Vagina (tissue), 2 donors: ENCODE measurements around the gene MSH3. TPM values are rescaled to one million over a fixed set of nuclear protein-coding genes. Genes with fewer than 3 reads are reported as not detected.

Experiments
- DNase-seq, 2 donors: peaks; one replicate each; pipeline ENCODE4 v3.0.0-alpha.2; 2017; ENCODE audit errors: extremely low spot score in 2 of 2
- H3K27ac ChIP-seq: fragments of 200-600 bp; sonication (generic); one replicate; pipeline ENCODE4 v1.5.1; 2019
- H3K27me3 ChIP-seq: fragments of 200-600 bp; sonication (generic); one replicate; pipeline ENCODE4 v1.5.1; 2019
- H3K36me3 ChIP-seq, 2 donors: fragments of 200-600 bp; sonication (generic); one replicate each; pipeline ENCODE4 v1.5.1; 2017 to 2019
- H3K4me1 ChIP-seq: fragments of 200-600 bp; sonication (generic); one replicate; pipeline ENCODE4 v1.5.1; 2019
- H3K4me3 ChIP-seq, 2 donors: fragments of 200-600 bp; sonication (generic); 1 replicate in 1 of 2; 2 replicates in 1 of 2; pipeline ENCODE4 v1.5.1; 2016 to 2019
- H3K9me3 ChIP-seq: fragments of 200-600 bp; sonication (generic); one replicate; pipeline ENCODE4 v1.5.1; 2019
- CTCF ChIP-seq, 3 experiments: fragments of 450-650 bp in 2 of 3; fragments of 200-600 bp in 1 of 3; sonication (generic) in 1 of 3; IDR thresholded peaks; one replicate each; pipeline ENCODE4 v1.5.1; 2017 to 2019; ENCODE audit warnings: antibody characterized with exemption in 3 of 3, mild to moderate bottlenecking in 2 of 3, moderate library complexity in 2 of 3
- POLR2A ChIP-seq, 2 donors: fragments of 450-650 bp; IDR thresholded peaks; one replicate each; pipeline ENCODE4 v1.6.1; 2017; ENCODE audit warnings: antibody characterized with exemption in 2 of 2, mild to moderate bottlenecking in 2 of 2, moderate library complexity in 2 of 2
- POLR2AphosphoS5 ChIP-seq, 2 donors: sonication (generic); formaldehyde crosslinking; IDR thresholded peaks; one replicate each; pipeline ENCODE4 v1.9.0; 2017; ENCODE audit warnings: antibody characterized with exemption in 2 of 2, mild to moderate bottlenecking in 2 of 2, low read depth in 1 of 2; ENCODE audit not compliant: insufficient read depth in 1 of 2
- intact Hi-C: fragments of 100-400 bp; cut with DNase I; formaldehyde crosslinking; loops from one replicate; pipeline ENCODE4 v1.15.1; 2023
- total RNA-seq: library from RNA; depleted of rRNA; stranded (reverse); fragments of >200 nt; gene quantifications from one replicate; pipeline ENCODE4 v1.2.3, GENCODE V29; 2016

Gene MSH3
- total RNA-seq, 1 donor from 2014 or later = 30.0 TPM

DNA sequence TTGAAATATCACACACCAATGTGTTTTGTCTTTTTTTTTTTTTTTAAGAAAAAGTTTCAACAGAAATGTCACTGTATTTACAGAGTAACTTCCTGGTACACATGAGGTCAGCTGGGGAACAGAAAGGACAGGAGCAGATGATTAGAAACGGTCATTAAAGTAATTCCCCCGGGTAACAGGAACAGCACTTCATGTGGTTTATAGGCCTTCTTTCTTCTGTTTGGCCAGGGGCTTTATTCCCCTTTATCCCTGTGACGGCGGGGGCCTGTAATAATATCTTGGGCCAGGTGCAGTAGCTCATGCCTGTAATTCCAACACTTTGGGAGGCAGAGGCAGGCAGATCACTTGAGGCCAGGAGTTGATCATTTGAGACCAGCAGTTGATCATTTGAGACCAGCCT, 30.5 kb upstream of the MSH3 start:
- intact Hi-C loops = no loop called here
- Histone ChIP-seq H3K27ac (no peak overlapping the region), H3K4me1 (no peaks in the 10 kb centered on the region), H3K4me3 (no peak overlapping the region), H3K9me3 (no peaks in the 10 kb centered on the region), H3K36me3 (no peaks in the 10 kb centered on the region), H3K27me3 (no peaks in the 10 kb centered on the region)
- no peak for DNase-seq
- TF ChIP-seq POLR2A (IDR thresholded peaks at IDR 0.05) (no peak), POLR2AphosphoS5 (IDR thresholded peaks at IDR 0.05; ENCODE audit: insufficient read depth in 1 of 2, low read depth in 1 of 2) (no peak), CTCF (IDR thresholded peaks at IDR 0.05) (no peak)

DNA sequence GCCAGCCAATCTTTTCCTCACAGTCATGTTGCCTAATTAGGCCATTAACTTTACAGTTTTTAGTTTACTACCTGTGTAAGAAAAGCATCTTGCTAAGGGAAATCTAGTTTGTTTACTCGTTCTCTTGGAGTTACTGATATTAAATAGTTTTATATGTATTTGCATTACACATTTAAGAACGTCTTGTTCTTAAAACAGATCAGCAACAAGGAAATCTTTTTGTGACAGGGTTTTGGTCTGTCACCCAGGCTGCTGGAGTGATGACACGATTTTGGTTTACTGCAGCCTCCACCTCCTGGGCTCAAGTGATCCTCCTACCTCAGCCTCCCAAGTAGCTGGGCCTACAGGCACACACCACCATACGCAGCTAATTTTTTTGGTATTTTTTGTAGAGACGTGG, 29.2 kb upstream of the MSH3 start:
- Histone ChIP-seq H3K9me3 (no peaks in the 10 kb centered on the region), H3K27me3 (no peaks in the 10 kb centered on the region), H3K4me1 (no peaks in the 10 kb centered on the region), H3K4me3 (no peak overlapping the region), H3K36me3 (peaks cover 0 to 9% of the 10 kb centered on the region in 2 donors), H3K27ac (no peak overlapping the region)
- no peak for TF ChIP-seq POLR2AphosphoS5 (IDR thresholded peaks at IDR 0.05; ENCODE audit: insufficient read depth in 1 of 2, low read depth in 1 of 2)
- no peak for TF ChIP-seq POLR2A (IDR thresholded peaks at IDR 0.05)
- no peak for TF ChIP-seq CTCF (IDR thresholded peaks at IDR 0.05)
- DNase-seq = no peak
- intact Hi-C loops = no loop called here

- no peaks in the 10 kb centered on the region for H3K27me3 ChIP-seq
- no peaks in the 10 kb centered on the region for H3K4me1 ChIP-seq
- intact Hi-C loops = no loop called here
- no peak overlapping the region for H3K4me3 ChIP-seq
- peaks cover 0 to 9% of the 10 kb centered on the region in 2 donors for H3K36me3 ChIP-seq
- TF ChIP-seq POLR2A (IDR thresholded peaks at IDR 0.05) (no peak), POLR2AphosphoS5 (IDR thresholded peaks at IDR 0.05; ENCODE audit: insufficient read depth in 1 of 2, low read depth in 1 of 2) (no peak), CTCF (IDR thresholded peaks at IDR 0.05) (no peak)
- DNase-seq = no peak
- H3K9me3 ChIP-seq = no peaks in the 10 kb centered on the region
- no peak overlapping the region for H3K27ac ChIP-seq
These were observed 25.2 kb upstream of the MSH3 start for GRCh38 chr5:80629281-80629680.

DNA sequence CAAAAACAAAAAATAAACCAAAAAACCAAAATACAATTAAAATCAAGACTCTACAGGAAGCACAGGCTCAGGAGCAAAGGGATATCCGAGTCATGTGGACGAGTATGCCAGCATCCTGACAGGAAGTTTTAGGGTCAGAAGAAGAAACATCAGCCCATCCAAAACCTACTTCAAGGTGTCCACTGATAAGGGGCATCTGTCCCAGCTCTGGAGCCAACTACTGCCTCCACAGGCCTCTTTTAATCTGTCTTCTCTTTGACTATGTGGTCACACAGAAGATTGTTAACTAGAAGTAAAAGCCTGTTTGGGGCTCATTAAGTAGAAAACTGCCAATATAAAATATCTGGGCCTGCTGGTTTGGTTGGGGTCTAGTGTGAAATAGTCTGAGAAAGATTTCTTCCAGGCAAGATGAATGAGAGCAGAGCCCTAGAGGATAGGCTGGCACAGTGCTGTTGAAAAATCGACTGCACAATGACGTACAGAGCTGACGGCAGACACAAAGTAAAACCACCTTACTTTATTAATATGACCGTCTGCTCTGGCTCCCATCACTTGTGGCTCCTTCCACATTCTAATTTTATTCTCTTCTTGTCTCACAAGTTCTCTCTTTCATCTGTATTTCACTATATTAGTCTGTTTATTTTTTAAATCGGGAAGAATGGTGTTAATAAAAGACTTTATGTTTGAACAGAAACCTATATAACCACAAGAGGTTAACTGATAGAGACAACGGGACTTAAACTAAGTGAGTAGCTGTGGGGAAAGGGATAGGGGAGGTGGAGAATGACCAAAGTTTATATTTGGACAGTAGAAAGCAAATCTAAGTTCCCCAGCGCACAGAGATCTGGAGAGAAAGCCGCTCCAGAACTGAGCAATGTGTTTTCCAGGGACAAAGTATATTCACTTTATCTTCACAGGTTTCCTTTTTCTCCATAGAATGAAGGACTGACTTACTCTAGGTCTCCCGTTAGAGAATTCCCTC, 22.9 kb upstream of the MSH3 start:
- no peak overlapping the region for H3K4me3 ChIP-seq
- H3K9me3 ChIP-seq = no peaks in the 10 kb centered on the region

More for the DNA sequence above, 22.9 kb upstream of the MSH3 start:
- DNase-seq = no peak
- no peak for TF ChIP-seq POLR2AphosphoS5 (IDR thresholded peaks at IDR 0.05; ENCODE audit: insufficient read depth in 1 of 2, low read depth in 1 of 2)
- no peak for TF ChIP-seq POLR2A (IDR thresholded peaks at IDR 0.05)
- no peak for TF ChIP-seq CTCF (IDR thresholded peaks at IDR 0.05)
- no peaks in the 10 kb centered on the region for H3K27me3 ChIP-seq
- H3K36me3 ChIP-seq = peaks cover 0 to 9% of the 10 kb centered on the region in 2 donors
- intact Hi-C loops = no loop called here
- no peak overlapping the region for H3K27ac ChIP-seq
- no peaks in the 10 kb centered on the region for H3K4me1 ChIP-seq
